Hematopoietic multipotent progenitor cell treated with erythropoietin and hydrocortisone succinate and interleukin-3 and kit ligand, for 17 days (in vitro differentiated cells): ENCODE data around the gene MCRIP1.

ENCODE experiments used
- DNase-seq: peaks from one replicate; pipeline ENCODE4 v3.0.0-alpha.2; 2015; ENCODE audit warnings: low spot score

MCRIP1 gene

GRCh38 chr17:81803728-81804558 is 29.1 kb downstream of the MCRIP1 start, which contains the start of gene GCGR:
Gene GCGR (plus strand): TSS chr17:81804150. CDS start chr17:81809019, 4,869 bp downstream.
- DNase-seq: no peak

GRCh38 chr17:81802856-81803643 is 30.0 kb downstream of the MCRIP1 start:
- no peak for DNase-seq

- no peak for DNase-seq
Observed at GRCh38 chr17:81802048-81802758, 30.9 kb downstream of the MCRIP1 start.

- no peak for DNase-seq
Observed at GRCh38 chr17:81801327-81801726, 31.8 kb downstream of the MCRIP1 start.

- no peak for DNase-seq
Observed at GRCh38 chr17:81794509-81794908, 38.6 kb downstream of the MCRIP1 start.

GRCh38 chr17:81794074-81794476 is 39.0 kb downstream of the MCRIP1 start:
- DNase-seq: no peak

- DNase-seq: no peak
Observed at GRCh38 chr17:81792675-81793615, 40.1 kb downstream of the MCRIP1 start.
